GM10266 (cell line): ENCODE results near the gene F8.
"Not testable (repeated sequence)": the region's sequence is repeated elsewhere in the genome, so short reads cannot be mapped to it uniquely, and the experiment has no call there.

ENCODE experiments used
- DNase-seq: peaks from one replicate; pipeline ENCODE4 v3.0.0; 2012; ENCODE audit errors: extremely low spot score
- TF ChIP-seq, protein P1 (sequence below): IDR thresholded peaks from 2 replicates; pipeline ENCODE4 v1.5.1; 2012; ENCODE audit warnings: mild to moderate bottlenecking, low read depth; ENCODE audit not compliant: control insufficient read depth, insufficient read depth; ENCODE audit errors: missing control alignments

The F8 gene

DNA sequence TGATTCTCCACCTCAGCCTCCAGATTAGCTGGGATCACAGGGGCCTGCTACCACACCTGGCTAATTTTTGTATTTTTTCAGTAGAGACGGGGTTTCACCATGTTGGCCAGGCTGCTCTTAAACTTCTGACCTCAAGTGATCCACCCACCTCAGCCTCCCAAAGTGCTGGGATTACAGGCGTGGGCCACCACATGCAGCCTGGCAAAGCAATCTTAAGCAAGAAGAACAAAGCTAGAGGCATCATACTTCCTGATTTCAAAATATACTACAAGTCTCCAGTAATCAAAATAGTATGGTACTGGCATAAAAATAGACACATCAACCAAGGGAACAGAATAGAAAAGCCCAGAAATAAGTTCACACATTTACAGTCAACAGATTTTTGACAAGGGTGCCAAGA is 149.2 kb downstream of the F8 start:
- TF ChIP-seq, protein P1, sequence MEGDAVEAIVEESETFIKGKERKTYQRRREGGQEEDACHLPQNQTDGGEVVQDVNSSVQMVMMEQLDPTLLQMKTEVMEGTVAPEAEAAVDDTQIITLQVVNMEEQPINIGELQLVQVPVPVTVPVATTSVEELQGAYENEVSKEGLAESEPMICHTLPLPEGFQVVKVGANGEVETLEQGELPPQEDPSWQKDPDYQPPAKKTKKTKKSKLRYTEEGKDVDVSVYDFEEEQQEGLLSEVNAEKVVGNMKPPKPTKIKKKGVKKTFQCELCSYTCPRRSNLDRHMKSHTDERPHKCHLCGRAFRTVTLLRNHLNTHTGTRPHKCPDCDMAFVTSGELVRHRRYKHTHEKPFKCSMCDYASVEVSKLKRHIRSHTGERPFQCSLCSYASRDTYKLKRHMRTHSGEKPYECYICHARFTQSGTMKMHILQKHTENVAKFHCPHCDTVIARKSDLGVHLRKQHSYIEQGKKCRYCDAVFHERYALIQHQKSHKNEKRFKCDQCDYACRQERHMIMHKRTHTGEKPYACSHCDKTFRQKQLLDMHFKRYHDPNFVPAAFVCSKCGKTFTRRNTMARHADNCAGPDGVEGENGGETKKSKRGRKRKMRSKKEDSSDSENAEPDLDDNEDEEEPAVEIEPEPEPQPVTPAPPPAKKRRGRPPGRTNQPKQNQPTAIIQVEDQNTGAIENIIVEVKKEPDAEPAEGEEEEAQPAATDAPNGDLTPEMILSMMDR, result no peak
- no peak for DNase-seq

- DNase-seq, result not testable (repeated sequence)
These were observed 154.0 kb downstream of the F8 start for GRCh38 chrX:154868522-154868921.

- TF ChIP-seq, protein P1, result no peak
- DNase-seq, result no peak
These were observed 167.3 kb downstream of the F8 start for GRCh38 chrX:154855256-154855655.

GRCh38 chrX:154850957-154851611 is 171.4 kb downstream of the F8 start:
- TF ChIP-seq, protein P1, result no peak
- DNase-seq, result no peak

DNA sequence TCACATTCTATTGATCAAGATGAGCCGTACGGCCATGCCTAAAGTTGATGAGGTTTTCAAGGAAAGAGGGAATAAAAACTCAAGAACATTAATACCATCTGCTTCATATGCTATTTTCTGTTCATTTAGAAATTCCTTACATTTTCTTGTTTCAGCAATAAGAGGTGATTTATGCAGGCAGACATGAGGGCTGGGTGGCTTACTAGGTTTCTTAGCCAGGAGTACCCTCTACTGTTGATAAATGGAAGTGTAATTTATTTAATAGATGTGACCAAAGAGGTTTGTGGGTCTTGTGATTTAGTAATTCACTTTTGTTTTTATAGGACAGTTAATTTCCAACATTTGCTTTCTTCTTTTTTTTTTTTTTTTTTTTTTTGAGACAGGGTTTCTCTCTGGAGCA is 181.7 kb downstream of the F8 start:
- TF ChIP-seq, protein P1, result peak; percentile 40
- peak; percentile 25 for DNase-seq

DNA sequence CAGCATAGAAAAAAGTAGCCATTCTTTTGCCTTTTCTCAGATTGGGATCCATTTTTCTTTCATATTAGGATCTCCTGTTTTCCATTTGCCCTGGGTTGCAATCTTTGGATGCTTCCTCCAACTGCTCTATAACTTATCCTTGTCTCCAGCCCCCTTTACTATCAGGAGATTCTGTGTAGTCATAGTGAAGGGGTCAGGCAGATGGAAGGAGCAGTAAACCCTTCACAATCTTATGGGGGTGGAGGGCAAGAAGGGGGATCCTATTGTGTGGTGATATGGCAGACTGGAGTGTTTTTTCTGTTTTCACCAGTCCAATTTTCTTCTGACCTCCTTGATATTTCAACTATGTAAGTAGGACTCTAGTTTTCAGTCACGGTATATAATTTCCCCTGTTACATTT is 186.4 kb downstream of the F8 start:
- DNase-seq, result no peak
- TF ChIP-seq, protein P1, result no peak

GRCh38 chrX:154834562-154834961 is 188.0 kb downstream of the F8 start, which contains the start of gene SMIM9:
TSS of gene SMIM9 (minus strand) at chrX:154834662. CDS start at chrX:154830856, 3,806 bp downstream.
- TF ChIP-seq, protein P1, result no peak
- DNase-seq, result no peak
